WERI-Rb-1 (cell line): ENCODE measurements around the gene DEFB113.

Experiments used
- DNase-seq: peaks from one replicate; pipeline ENCODE4 v3.0.0-alpha.2; 2020
- H3K27ac ChIP-seq: fragments of 250-450 bp; sonication (Bioruptor Pico); 2 replicates; pipeline ENCODE4 v1.5.1; 2020; ENCODE audit warnings: mild to moderate bottlenecking, moderate library complexity
- H3K27me3 ChIP-seq: fragments of 250-450 bp; sonication (Bioruptor Pico); 2 replicates; pipeline ENCODE4 v1.5.1; 2021; ENCODE audit warnings: mild to moderate bottlenecking, low read depth, moderate library complexity; ENCODE audit not compliant: insufficient read depth, severe bottlenecking
- H3K36me3 ChIP-seq: fragments of 250-450 bp; sonication (Bioruptor Pico); 2 replicates; pipeline ENCODE4 v1.5.1; 2020; ENCODE audit warnings: mild to moderate bottlenecking, moderate library complexity
- H3K4me3 ChIP-seq: 2 replicates; pipeline ENCODE4 v1.5.1; 2011; ENCODE audit warnings: low read depth, mild to moderate bottlenecking, control low read depth, low read length
- H3K9me3 ChIP-seq: fragments of 250-450 bp; sonication (Bioruptor Pico); 2 replicates; pipeline ENCODE4 v1.5.1; 2021; ENCODE audit warnings: mild to moderate bottlenecking, moderate library complexity; ENCODE audit not compliant: severe bottlenecking
- CTCF ChIP-seq: IDR thresholded peaks from 2 replicates; pipeline ENCODE4 v1.5.1; 2011; ENCODE audit warnings: low read depth, mild to moderate bottlenecking, control low read depth, inconsistent platforms, low read length

Gene DEFB113

DNA sequence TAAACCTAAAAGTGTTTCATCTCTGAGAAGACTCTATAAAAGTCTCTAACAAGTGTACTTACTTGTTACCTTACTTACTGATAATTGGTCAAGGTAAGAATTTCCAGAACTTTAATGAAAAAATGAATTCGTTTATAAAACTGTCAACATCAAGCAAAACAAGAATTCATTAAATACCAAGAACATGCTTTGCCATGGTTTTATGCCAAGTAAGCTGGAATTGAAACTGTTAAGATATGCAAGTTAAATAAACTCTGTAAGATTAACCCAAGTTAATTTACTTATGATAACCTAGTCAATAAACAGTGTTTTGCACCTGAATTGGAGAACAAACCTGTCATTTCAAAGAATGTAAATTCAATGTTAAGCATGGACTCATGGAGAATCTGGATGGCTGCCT is 17.1 kb upstream of the DEFB113 start:
- Histone ChIP-seq H3K4me3 (no peak overlapping the region), H3K9me3 (no peaks in the 10 kb centered on the region), H3K27me3 (no peaks in the 10 kb centered on the region), H3K36me3 (no peaks in the 10 kb centered on the region), H3K27ac (no peak overlapping the region)
- DNase-seq, result no peak
- no peak for TF ChIP-seq CTCF

GRCh38 chr6:49982046-49982445 is 12.6 kb upstream of the DEFB113 start:
- no peaks in the 10 kb centered on the region for H3K9me3 ChIP-seq
- no peaks in the 10 kb centered on the region for H3K27me3 ChIP-seq
- no peaks in the 10 kb centered on the region for H3K36me3 ChIP-seq
- TF ChIP-seq CTCF, result no peak
- no peak overlapping the region for H3K4me3 ChIP-seq
- H3K27ac ChIP-seq, result no peak overlapping the region
- no peak for DNase-seq

DNA sequence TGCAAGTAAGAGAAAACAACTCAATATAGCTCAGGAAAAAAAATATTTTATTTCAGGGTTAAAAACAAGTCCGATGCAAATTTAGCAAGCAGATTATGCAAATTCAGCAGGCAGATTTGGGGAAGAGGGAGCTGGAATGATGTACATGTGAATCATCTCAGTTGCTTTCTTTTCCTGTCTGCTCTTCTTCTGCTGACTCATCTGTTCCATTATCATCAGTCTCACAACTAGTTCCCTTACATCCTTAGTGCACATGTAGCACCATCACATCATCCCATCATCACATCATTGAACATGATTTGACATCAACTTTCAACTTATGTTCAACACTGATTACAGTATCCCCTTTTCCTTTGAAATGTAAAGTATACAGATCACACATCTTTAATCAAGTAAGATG is 11.5 kb upstream of the DEFB113 start:
- Histone ChIP-seq H3K4me3 (no peak overlapping the region), H3K36me3 (no peaks in the 10 kb centered on the region), H3K27ac (no peak overlapping the region), H3K9me3 (no peaks in the 10 kb centered on the region), H3K27me3 (no peaks in the 10 kb centered on the region)
- no peak for TF ChIP-seq CTCF
- no peak for DNase-seq

DNA sequence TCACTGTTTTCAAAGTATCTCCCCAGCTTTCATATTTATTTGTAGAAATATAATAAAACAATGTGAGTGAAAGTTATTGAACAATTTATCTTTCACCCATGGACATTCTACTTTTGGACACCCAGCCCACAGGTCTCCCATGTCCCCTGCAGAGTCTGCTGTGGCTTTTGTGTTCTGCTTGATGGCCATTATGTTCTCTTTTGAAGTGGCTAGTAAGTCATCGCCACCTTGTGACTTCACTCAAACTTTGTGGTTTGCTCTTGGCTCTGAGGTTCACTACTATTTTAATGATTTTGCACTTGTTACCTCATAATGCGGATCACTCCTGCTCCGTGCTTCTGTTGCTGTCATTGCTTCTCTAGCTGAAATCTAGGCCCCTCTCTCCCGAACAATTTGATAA is 10.2 kb upstream of the DEFB113 start:
- H3K36me3 ChIP-seq, result no peaks in the 10 kb centered on the region
- H3K27ac ChIP-seq, result no peak overlapping the region
- no peaks in the 10 kb centered on the region for H3K27me3 ChIP-seq
- no peak overlapping the region for H3K4me3 ChIP-seq
- no peak for DNase-seq
- H3K9me3 ChIP-seq, result no peaks in the 10 kb centered on the region
- TF ChIP-seq CTCF, result no peak

DNA sequence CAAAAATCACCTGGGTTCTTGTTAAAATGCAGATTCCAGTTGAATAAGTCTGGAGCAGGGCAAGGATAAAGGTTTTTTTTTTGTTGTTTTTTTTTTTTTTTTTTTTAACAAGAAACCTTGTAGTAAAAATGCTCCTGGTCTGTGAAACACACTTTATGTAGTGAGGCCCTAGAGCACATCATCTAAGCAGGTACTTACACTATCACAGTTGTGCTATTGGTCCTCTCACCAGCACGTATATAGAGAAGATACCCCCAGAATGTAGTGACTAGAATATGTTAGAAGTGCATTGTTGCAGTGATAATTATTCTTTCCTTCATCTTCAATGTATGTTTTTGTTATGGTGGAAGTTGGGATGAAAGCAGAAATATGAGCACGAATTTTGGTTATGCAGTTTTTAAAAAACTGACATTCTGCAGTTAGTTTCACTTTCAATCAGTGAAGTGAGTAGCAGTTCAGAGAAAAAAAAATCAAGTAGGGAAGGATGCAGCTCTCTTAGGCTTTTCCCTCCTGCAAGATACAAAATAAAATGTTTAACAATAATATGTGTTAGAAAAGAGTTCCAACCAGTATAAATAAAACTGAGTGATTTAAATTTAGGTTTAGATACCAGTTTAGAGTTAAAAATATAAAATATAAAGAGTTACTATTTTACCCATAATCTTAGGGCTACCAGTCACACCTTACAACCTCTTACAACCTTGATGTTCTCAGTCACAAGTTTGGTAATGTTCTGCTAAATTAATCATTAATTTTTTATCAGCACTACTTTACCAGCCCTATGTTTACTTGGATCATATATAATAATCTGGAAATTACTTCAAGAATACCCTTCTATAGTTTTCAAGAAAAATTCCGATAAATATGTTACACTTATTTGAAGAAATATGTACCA is 9.2 kb upstream of the DEFB113 start:
- Histone ChIP-seq H3K36me3 (no peaks in the 10 kb centered on the region), H3K4me3 (no peak overlapping the region), H3K9me3 (no peaks in the 10 kb centered on the region), H3K27ac (no peak overlapping the region), H3K27me3 (no peaks in the 10 kb centered on the region)
- no peak for TF ChIP-seq CTCF
- DNase-seq, result no peak

DNA sequence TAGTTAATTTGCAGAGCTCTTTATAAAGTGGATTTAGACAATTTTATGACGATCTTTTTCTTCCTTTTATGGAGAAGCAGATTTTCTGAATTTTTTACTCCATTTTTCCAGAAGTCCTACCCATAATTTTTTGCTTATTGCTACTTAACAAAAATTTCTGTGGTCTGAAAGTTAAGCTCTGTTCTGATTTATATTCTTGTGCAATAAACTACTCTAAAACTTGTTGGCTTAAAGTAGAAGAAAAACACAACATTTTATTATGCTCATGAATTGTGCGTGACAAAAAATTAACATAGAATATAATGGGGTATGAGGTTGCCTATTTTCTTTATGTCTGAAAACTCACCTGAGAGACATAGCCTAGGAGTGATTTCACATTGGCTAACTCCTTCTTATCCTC is 2.6 kb downstream of the DEFB113 start:
- no peak for TF ChIP-seq CTCF
- no peak overlapping the region for H3K4me3 ChIP-seq
- H3K36me3 ChIP-seq, result no peaks in the 10 kb centered on the region
- no peaks in the 10 kb centered on the region for H3K27me3 ChIP-seq
- H3K9me3 ChIP-seq, result no peaks in the 10 kb centered on the region
- DNase-seq, result no peak
- no peak overlapping the region for H3K27ac ChIP-seq
